ENCODE measurements around the gene TAGLN.

DNA sequence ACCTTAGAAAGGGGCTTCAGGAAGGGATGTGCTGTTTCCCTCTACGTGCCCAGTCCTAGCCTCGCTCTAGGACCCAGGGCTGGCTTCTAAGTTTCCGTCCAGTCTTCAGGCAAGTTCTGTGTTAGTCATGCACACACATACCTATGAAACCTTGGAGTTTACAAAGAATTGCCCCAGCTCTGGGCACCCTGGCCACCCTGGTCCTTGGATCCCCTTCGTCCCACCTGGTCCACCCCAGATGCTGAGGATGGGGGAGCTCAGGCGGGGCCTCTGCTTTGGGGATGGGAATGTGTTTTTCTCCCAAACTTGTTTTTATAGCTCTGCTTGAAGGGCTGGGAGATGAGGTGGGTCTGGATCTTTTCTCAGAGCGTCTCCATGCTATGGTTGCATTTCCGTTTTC lies 2.2 kb upstream of the TAGLN start:
- TF ChIP-seq, protein P1, sequence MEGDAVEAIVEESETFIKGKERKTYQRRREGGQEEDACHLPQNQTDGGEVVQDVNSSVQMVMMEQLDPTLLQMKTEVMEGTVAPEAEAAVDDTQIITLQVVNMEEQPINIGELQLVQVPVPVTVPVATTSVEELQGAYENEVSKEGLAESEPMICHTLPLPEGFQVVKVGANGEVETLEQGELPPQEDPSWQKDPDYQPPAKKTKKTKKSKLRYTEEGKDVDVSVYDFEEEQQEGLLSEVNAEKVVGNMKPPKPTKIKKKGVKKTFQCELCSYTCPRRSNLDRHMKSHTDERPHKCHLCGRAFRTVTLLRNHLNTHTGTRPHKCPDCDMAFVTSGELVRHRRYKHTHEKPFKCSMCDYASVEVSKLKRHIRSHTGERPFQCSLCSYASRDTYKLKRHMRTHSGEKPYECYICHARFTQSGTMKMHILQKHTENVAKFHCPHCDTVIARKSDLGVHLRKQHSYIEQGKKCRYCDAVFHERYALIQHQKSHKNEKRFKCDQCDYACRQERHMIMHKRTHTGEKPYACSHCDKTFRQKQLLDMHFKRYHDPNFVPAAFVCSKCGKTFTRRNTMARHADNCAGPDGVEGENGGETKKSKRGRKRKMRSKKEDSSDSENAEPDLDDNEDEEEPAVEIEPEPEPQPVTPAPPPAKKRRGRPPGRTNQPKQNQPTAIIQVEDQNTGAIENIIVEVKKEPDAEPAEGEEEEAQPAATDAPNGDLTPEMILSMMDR (IDR thresholded peaks at IDR 0.05): no peak
- TF ChIP-seq EZH2 (IDR thresholded peaks at IDR 0.05; ENCODE audit: borderline replicate concordance, insufficient read depth, low read depth, low read length, poor library complexity, severe bottlenecking): no peak

Data from B cell (primary cell).